HG03565 (cell line): ENCODE measurements around the gene SRRT.

ENCODE experiments used
- ATAC-seq: cut with Tn5 transposase; IDR thresholded peaks from one replicate; pipeline ENCODE4 v1.9.1; 2021; ENCODE audit warnings: mild to moderate bottlenecking, moderate library complexity; ENCODE audit not compliant: unreplicated experiment

The SRRT gene

GRCh38 chr7:100879685-100880261, 4.9 kb downstream of the SRRT start:
- no peak for ATAC-seq

GRCh38 chr7:100880645-100881044, 5.7 kb downstream of the SRRT start:
- no peak for ATAC-seq

- ATAC-seq = no peak
These were observed 6.2 kb downstream of the SRRT start for GRCh38 chr7:100881136-100881535.

- no peak for ATAC-seq
These were observed 7.3 kb downstream of the SRRT start for GRCh38 chr7:100882201-100882600.

GRCh38 chr7:100882785-100883526, 8.1 kb downstream of the SRRT start:
- no peak for ATAC-seq

GRCh38 chr7:100884736-100885439, 10.0 kb downstream of the SRRT start:
- ATAC-seq = no peak

- ATAC-seq = no peak
These were observed 10.7 kb downstream of the SRRT start for GRCh38 chr7:100885440-100886141.

GRCh38 chr7:100886142-100886935, 11.4 kb downstream of the SRRT start:
- ATAC-seq = no peak

- no peak for ATAC-seq
These were observed 12.1 kb downstream of the SRRT start for GRCh38 chr7:100886936-100887515.

GRCh38 chr7:100887516-100888290, 12.8 kb downstream of the SRRT start:
- peak; percentile 31 for ATAC-seq

GRCh38 chr7:100888291-100888987, 13.5 kb downstream of the SRRT start:
- ATAC-seq = no peak

- peak; percentile 24 for ATAC-seq
These were observed 14.3 kb downstream of the SRRT start, which contains the start of gene UFSP1 for GRCh38 chr7:100888988-100889750. UFSP1 (minus strand) TSS chr7:100889715; CDS start chr7:100889271, 444 bp downstream.

- ATAC-seq = no peak
These were observed 16.0 kb downstream of the SRRT start for GRCh38 chr7:100890653-100891567.

- ATAC-seq = no peak
These were observed 16.8 kb downstream of the SRRT start for GRCh38 chr7:100891568-100892247.

- no peak for ATAC-seq
These were observed 17.7 kb downstream of the SRRT start for GRCh38 chr7:100892364-100893317.
